ENCODE results near the gene METTL8. TPM values are rescaled to one million over a fixed set of nuclear protein-coding genes. Genes with fewer than 3 reads are reported as not detected.

Gene METTL8
- total RNA-seq, 1 experiment from 2014 or later = 34.4 TPM

DNA sequence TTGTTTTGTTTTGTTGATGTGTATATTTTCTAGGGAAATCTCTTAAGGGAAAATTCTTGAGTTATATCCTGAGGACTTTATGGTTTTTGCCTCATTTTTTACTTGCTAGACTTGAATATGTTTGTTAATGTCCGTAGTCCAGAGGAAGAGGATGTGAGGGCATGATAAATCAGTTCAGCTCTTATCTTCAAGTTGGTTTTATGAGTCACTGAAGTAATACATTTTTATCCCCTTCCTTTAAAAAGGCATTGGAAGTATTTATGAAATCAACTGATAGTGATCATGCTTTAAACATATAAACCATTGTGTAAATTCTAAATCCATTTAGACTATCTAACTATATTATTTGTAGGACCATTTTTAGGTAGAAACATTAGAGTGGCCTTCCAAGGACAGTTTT, 44.6 kb upstream of the METTL8 start:
- CTCF ChIA-PET = no interaction called here
- RAD21 ChIA-PET (ENCODE audit: low non-redundant PET in 1 of 2, low total read pairs in 2 of 2, uncharacterized antibody in 2 of 2, unreplicated experiment in 2 of 2) = no interaction called here
- H3K27me3 ChIP-seq (ENCODE audit: insufficient read depth, low read length) = no peaks in the 10 kb centered on the region
- no peaks in the 10 kb centered on the region for H3K9me2 ChIP-seq (ENCODE audit: insufficient read depth)
- no peak overlapping the region for H3K27ac ChIP-seq (ENCODE audit: low read depth, low read length)
- intact Hi-C loops (cut with micrococcal nuclease) = no loop called here
- no peak overlapping the region for H3K4me2 ChIP-seq (ENCODE audit: low read length)
- DNase-seq (ENCODE audit: low read depth, low spot score) (no peak), ATAC-seq (no peak)
- H3K9me3 ChIP-seq (ENCODE audit: control insufficient read depth in 1 of 2, insufficient read depth in 1 of 2, low read depth in 1 of 2, low read length in 2 of 2) = no peaks in the 10 kb centered on the region
- H4K20me1 ChIP-seq (ENCODE audit: insufficient read depth) = no peaks in the 10 kb centered on the region
- TF ChIP-seq YY1 (IDR thresholded peaks at IDR 0.05; ENCODE audit: extremely low read depth, insufficient replicate concordance, low read depth, low read length) (no peak), SRF (IDR thresholded peaks at IDR 0.05; ENCODE audit: low read depth) (no peak), ELF1 (IDR thresholded peaks at IDR 0.05; ENCODE audit: borderline replicate concordance, low read depth) (no peak)
- TF ChIP-seq, protein P1, sequence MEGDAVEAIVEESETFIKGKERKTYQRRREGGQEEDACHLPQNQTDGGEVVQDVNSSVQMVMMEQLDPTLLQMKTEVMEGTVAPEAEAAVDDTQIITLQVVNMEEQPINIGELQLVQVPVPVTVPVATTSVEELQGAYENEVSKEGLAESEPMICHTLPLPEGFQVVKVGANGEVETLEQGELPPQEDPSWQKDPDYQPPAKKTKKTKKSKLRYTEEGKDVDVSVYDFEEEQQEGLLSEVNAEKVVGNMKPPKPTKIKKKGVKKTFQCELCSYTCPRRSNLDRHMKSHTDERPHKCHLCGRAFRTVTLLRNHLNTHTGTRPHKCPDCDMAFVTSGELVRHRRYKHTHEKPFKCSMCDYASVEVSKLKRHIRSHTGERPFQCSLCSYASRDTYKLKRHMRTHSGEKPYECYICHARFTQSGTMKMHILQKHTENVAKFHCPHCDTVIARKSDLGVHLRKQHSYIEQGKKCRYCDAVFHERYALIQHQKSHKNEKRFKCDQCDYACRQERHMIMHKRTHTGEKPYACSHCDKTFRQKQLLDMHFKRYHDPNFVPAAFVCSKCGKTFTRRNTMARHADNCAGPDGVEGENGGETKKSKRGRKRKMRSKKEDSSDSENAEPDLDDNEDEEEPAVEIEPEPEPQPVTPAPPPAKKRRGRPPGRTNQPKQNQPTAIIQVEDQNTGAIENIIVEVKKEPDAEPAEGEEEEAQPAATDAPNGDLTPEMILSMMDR (IDR thresholded peaks at IDR 0.05 in 2 of 3, conservative IDR thresholded peaks at IDR 0.05 in 1 of 3; ENCODE audit: borderline replicate concordance in 1 of 3, insufficient read depth in 1 of 3, low read depth in 2 of 3, low read length in 2 of 3) = no peak
- H3K4me3 ChIP-seq (replicated peaks in 1 of 2; ENCODE audit: low read depth in 1 of 2, low read length in 2 of 2) = no peak overlapping the region
- no peaks in the 10 kb centered on the region for H3K36me3 ChIP-seq (ENCODE audit: control insufficient read depth in 1 of 2, insufficient read depth in 2 of 2, low read length in 2 of 2)
- POLR2A ChIA-PET = no interaction called here
- H2AFZ ChIP-seq (ENCODE audit: low read depth, low read length, poor library complexity, severe bottlenecking) = no peak overlapping the region
- H3K4me1 ChIP-seq (ENCODE audit: control insufficient read depth in 1 of 2, insufficient read depth in 2 of 2, low read length in 2 of 2) = no peaks in the 10 kb centered on the region
- no peaks in the 10 kb centered on the region for H3K79me2 ChIP-seq (ENCODE audit: insufficient read depth, low read length)
- H3K9ac ChIP-seq (ENCODE audit: low read length) = no peak overlapping the region
- no TSS peak for BruUV-seq (replicated peaks)

GRCh38 chr2:171475979-171476378, 42.2 kb upstream of the METTL8 start:
- intact Hi-C loops (cut with micrococcal nuclease) = no loop called here
- Histone ChIP-seq H3K9ac (ENCODE audit: low read length) (no peak overlapping the region), H3K4me2 (ENCODE audit: low read length) (no peak overlapping the region), H3K9me3 (ENCODE audit: control insufficient read depth in 1 of 2, insufficient read depth in 1 of 2, low read depth in 1 of 2, low read length in 2 of 2) (no peaks in the 10 kb centered on the region), H4K20me1 (ENCODE audit: insufficient read depth) (no peaks in the 10 kb centered on the region), H3K9me2 (ENCODE audit: insufficient read depth) (no peaks in the 10 kb centered on the region), H3K4me1 (ENCODE audit: control insufficient read depth in 1 of 2, insufficient read depth in 2 of 2, low read length in 2 of 2) (no peaks in the 10 kb centered on the region), H3K27ac (ENCODE audit: low read depth, low read length) (no peak overlapping the region), H3K27me3 (ENCODE audit: insufficient read depth, low read length) (no peaks in the 10 kb centered on the region), H3K79me2 (ENCODE audit: insufficient read depth, low read length) (no peaks in the 10 kb centered on the region), H3K36me3 (ENCODE audit: control insufficient read depth in 1 of 2, insufficient read depth in 2 of 2, low read length in 2 of 2) (0 out of 4 replicates have a peak, but pooled peaks cover 0 to 1% of the 10 kb centered on the region in 2 experiments), H3K4me3 (replicated peaks in 1 of 2; ENCODE audit: low read depth in 1 of 2, low read length in 2 of 2) (no peak overlapping the region), H2AFZ (ENCODE audit: low read depth, low read length, poor library complexity, severe bottlenecking) (no peak overlapping the region)
- ChIA-PET RAD21 (ENCODE audit: low non-redundant PET in 1 of 2, low total read pairs in 2 of 2, uncharacterized antibody in 2 of 2, unreplicated experiment in 2 of 2) (no interaction called here), POLR2A (no interaction called here), CTCF (no interaction called here)
- DNase-seq (ENCODE audit: low read depth, low spot score) (no peak), ATAC-seq (no peak)
- no TSS peak for BruUV-seq (replicated peaks)
- TF ChIP-seq, protein P2, sequence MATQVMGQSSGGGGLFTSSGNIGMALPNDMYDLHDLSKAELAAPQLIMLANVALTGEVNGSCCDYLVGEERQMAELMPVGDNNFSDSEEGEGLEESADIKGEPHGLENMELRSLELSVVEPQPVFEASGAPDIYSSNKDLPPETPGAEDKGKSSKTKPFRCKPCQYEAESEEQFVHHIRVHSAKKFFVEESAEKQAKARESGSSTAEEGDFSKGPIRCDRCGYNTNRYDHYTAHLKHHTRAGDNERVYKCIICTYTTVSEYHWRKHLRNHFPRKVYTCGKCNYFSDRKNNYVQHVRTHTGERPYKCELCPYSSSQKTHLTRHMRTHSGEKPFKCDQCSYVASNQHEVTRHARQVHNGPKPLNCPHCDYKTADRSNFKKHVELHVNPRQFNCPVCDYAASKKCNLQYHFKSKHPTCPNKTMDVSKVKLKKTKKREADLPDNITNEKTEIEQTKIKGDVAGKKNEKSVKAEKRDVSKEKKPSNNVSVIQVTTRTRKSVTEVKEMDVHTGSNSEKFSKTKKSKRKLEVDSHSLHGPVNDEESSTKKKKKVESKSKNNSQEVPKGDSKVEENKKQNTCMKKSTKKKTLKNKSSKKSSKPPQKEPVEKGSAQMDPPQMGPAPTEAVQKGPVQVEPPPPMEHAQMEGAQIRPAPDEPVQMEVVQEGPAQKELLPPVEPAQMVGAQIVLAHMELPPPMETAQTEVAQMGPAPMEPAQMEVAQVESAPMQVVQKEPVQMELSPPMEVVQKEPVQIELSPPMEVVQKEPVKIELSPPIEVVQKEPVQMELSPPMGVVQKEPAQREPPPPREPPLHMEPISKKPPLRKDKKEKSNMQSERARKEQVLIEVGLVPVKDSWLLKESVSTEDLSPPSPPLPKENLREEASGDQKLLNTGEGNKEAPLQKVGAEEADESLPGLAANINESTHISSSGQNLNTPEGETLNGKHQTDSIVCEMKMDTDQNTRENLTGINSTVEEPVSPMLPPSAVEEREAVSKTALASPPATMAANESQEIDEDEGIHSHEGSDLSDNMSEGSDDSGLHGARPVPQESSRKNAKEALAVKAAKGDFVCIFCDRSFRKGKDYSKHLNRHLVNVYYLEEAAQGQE (IDR thresholded peaks at IDR 0.05; ENCODE audit: low read depth) = no peak
- TF ChIP-seq TCF7L2 (IDR thresholded peaks at IDR 0.05; ENCODE audit: borderline replicate concordance, extremely low read depth, insufficient read depth, insufficient read length) (no peak), EGR1 (IDR thresholded peaks at IDR 0.05; ENCODE audit: low read depth) (no peak), SP1 (IDR thresholded peaks at IDR 0.05; ENCODE audit: low read depth) (no peak), ZFX (IDR thresholded peaks at IDR 0.05) (no peak), CEBPB (IDR thresholded peaks at IDR 0.05; ENCODE audit: low read depth) (no peak), ZNF274 (IDR thresholded peaks at IDR 0.05; ENCODE audit: low read depth, low read length) (no peak), POLR2A (IDR thresholded peaks at IDR 0.05; ENCODE audit: borderline replicate concordance, extremely low read depth, insufficient read depth, insufficient read length) (no peak), FOSL1 (IDR thresholded peaks at IDR 0.05; ENCODE audit: low read depth) (no peak), SIN3A (IDR thresholded peaks at IDR 0.05; ENCODE audit: low read depth) (no peak), EZH2 (IDR thresholded peaks at IDR 0.05) (no peak), EZH2phosphoT487 (IDR thresholded peaks at IDR 0.05; ENCODE audit: borderline replicate concordance) (no peak), YY1 (IDR thresholded peaks at IDR 0.05; ENCODE audit: extremely low read depth, insufficient replicate concordance, low read depth, low read length) (no peak)
- TF ChIP-seq, protein P3, sequence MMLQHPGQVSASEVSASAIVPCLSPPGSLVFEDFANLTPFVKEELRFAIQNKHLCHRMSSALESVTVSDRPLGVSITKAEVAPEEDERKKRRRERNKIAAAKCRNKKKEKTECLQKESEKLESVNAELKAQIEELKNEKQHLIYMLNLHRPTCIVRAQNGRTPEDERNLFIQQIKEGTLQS (IDR thresholded peaks at IDR 0.05) = no peak

Measured in HCT116 (cell line).